Omental fat pad (tissue), 4 donors: Measurements from ENCODE around the gene TMEM171. TPM values are rescaled to one million over a fixed set of nuclear protein-coding genes. Genes with fewer than 3 reads are reported as not detected.

Experiments used
- ATAC-seq: fragments of 150-250 bp; one replicate; pipeline ENCODE4 v1.9.1; 2016; ENCODE audit warnings: mild to moderate bottlenecking, moderate library complexity; ENCODE audit not compliant: low FRiP score
- DNase-seq: peaks from one replicate; pipeline ENCODE4 v3.0.0-alpha.2; 2019; ENCODE audit warnings: low spot score
- CTCF ChIP-seq, 3 donors: fragments of 450-650 bp; IDR thresholded peaks; one replicate each; pipeline ENCODE4 v1.5.1; 2016 to 2017; ENCODE audit warnings: antibody characterized with exemption in 3 of 3, mild to moderate bottlenecking in 3 of 3, moderate library complexity in 2 of 3
- total RNA-seq, 4 donors: library from RNA; depleted of rRNA; stranded (reverse); fragments of >200 nt; gene quantifications; one replicate each; pipeline ENCODE4 v1.1.0, GENCODE V29; 2016

The TMEM171 gene
- total RNA-seq, 4 donors from 2014 or later: not detected

GRCh38 chr5:73150876-73151275 lies 30.5 kb downstream of the TMEM171 start:
- no peak for TF ChIP-seq CTCF (IDR thresholded peaks at IDR 0.05)
- DNase-seq (no peak), ATAC-seq (no peak)

DNA sequence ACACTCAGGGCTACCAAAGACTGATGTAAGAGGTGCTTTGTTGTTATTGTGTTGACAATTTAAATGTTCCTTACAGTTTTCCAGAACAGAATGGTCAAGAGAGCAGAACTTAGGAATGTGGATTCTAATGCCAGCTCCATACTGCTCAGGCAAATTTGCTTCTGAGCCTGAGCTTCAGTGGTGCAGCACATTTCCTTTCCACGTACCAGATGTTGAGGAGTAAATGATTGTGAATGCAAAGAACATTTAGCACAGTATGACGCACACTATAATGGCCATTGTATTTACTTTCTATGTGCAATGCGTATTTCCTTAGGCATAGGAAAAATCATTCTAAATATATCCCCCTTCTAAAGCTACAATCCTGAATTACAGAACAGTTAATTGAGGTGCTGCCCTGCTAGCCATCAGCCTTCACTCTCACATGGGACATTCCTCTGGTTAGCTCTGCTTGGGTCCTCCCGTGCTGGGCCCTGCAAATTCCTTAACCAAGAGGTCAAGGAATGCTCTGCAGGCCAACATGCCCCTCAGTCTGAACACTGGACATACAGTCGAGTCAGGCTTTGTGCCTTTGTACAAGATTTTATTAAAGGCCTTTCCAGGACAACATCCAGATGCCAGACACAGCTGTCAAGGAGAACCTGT lies 31.5 kb downstream of the TMEM171 start:
- no peak for DNase-seq
- no peak for TF ChIP-seq CTCF (IDR thresholded peaks at IDR 0.05)
- no peak for ATAC-seq

GRCh38 chr5:73152411-73153388 lies 32.3 kb downstream of the TMEM171 start:
- TF ChIP-seq CTCF (IDR thresholded peaks at IDR 0.05): no peak
- ATAC-seq (no peak), DNase-seq (no peak)

DNA sequence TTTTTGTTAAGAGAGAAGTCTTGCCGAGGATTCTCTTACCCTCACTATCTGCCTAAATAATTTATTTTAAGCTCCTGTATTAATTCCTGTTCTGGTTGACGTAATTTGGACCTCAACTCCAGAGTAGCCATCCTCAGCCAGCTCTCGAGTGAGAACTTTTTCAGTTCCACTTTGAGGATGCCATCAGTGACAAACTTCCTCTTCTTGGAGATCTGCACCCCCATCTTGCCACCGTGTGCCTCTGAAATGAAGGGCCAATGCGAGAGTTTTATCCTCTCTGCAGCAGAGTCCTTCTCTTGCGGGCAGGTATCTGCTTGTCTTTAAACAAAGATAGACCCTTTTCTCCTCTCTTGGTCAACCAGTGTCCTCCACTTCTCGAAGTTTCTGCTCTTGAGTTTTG lies 33.1 kb downstream of the TMEM171 start:
- ATAC-seq: no peak
- no peak for DNase-seq
- no peak for TF ChIP-seq CTCF (IDR thresholded peaks at IDR 0.05)

DNA sequence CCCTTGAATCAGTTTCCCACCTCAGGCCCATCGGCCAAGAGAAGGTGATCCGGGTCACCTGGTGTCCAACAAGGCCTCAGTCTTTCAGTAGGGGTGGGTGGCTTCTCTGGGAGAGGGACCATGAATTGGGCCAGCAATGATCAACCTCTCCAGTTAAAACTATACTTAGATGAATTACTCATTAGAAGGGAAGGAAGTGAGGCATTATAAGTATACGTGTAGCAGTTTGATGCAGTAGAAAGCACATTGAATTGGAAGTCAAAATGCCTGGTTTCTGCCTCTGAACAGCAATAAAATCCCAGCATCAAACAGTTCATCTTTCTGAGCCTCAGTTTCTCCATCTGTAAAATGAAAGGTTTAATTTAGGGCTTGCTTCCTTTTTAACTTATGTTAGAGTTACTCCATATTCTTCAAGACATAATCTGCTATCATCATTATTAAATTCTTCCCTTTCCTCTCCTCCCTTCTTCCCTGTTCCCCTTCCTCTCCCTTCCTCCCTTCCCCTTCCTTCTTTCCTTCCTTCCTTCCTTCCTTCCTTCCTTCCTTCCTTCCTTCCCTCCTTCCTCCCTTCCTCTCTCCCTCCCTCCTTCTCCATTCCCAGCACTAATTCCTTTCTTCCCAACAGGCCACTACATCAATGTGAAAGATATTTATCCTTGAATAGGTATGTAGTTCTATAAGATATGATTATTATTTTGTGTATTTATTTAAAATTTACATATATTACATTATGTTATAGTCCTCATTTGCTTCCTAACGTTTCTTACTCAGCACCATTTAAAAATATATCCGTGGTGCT lies 34.0 kb downstream of the TMEM171 start:
- ATAC-seq: no peak
- TF ChIP-seq CTCF (IDR thresholded peaks at IDR 0.05): no peak
- no peak for DNase-seq

DNA sequence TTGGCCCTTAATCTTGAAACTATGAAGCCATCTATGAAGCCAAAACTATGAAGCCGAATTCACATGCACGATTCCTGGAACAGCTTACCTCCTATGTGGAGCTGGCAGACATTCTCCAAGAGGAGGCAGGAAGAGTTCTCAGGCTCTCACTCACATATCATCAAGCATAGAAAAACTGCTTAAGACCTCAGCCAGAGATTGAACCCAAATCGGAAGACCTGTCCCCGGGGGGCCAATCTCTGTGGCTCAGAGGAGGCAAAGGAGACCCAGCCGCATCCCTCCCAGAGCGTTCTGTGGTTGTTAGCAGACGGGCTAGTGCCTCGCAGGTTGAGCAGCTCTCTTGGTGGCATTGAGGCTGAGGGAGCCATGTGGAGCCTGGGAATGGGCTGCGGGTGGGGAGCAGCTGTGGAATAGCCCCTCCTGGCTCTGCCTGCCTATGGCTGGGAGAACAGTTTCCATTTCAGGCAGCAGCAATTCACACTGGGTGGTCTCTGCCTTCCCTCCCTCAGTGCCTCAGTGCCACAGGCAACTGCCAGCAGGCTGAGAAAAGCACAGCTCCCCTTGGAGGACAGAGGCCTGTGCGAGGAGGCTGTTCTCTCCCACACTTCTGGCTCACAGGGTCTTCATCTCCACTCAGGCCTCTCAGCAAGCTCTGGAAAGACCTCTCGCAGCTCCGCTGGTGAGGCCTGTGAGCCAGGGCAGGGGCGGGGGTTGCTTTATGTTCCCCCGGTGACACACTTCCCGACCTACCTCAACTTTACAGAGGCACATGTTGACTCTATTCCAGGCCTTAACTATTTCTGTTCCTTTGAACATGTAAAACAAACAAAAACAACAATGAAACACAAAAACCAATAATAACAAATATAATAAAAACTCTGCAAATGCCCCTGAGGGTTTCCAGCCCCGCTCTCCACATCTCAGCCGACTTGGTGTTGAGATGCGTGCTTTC lies 35.2 kb downstream of the TMEM171 start:
- DNase-seq: no peak
- no peak for TF ChIP-seq CTCF (IDR thresholded peaks at IDR 0.05)
- no peak for ATAC-seq
